Measurements from ENCODE around the gene API5. TPM values are rescaled to one million over a fixed set of nuclear protein-coding genes. Genes with fewer than 3 reads are reported as not detected.

API5 gene
- total RNA-seq, 1 experiment from 2014 or later = 122 TPM

GRCh38 chr11:43376594-43376993, 64.8 kb downstream of the API5 start:
- Histone ChIP-seq H3K9me2 (ENCODE audit: insufficient read depth) (no peaks in the 10 kb centered on the region), H3K9me3 (ENCODE audit: control insufficient read depth in 1 of 2, insufficient read depth in 1 of 2, low read depth in 1 of 2, low read length in 2 of 2) (no peaks in the 10 kb centered on the region), H3K27ac (ENCODE audit: low read depth, low read length) (no peak overlapping the region), H2AFZ (ENCODE audit: low read depth, low read length, poor library complexity, severe bottlenecking) (no peak overlapping the region), H3K79me2 (ENCODE audit: insufficient read depth, low read length) (peaks cover 58% of the 10 kb centered on the region), H3K27me3 (ENCODE audit: insufficient read depth, low read length) (no peaks in the 10 kb centered on the region), H3K4me2 (ENCODE audit: low read length) (no peak overlapping the region), H4K20me1 (ENCODE audit: insufficient read depth) (peaks cover 3% of the 10 kb centered on the region; the same call in 1 of the 2 replicates), H3K9ac (ENCODE audit: low read length) (no peak overlapping the region), H3K4me3 (replicated peaks in 1 of 2; ENCODE audit: low read depth in 1 of 2, low read length in 2 of 2) (no peak overlapping the region), H3K36me3 (ENCODE audit: control insufficient read depth in 1 of 2, insufficient read depth in 2 of 2, low read length in 2 of 2) (peaks cover 0 to 5% of the 10 kb centered on the region in 2 experiments; a peak in 3 of 4 replicates), H3K4me1 (ENCODE audit: control insufficient read depth in 1 of 2, insufficient read depth in 2 of 2, low read length in 2 of 2) (no peaks in the 10 kb centered on the region)
- DNase-seq (ENCODE audit: low read depth, low spot score) (no peak), ATAC-seq (no peak)
- intact Hi-C loops (cut with micrococcal nuclease) = no loop called here
- ChIA-PET RAD21 (ENCODE audit: low non-redundant PET in 1 of 2, low total read pairs in 2 of 2, uncharacterized antibody in 2 of 2, unreplicated experiment in 2 of 2) (no interaction called here), POLR2A (no interaction called here), CTCF (no interaction called here)
- no TSS peak for BruUV-seq (replicated peaks)
- TF ChIP-seq SRF (IDR thresholded peaks at IDR 0.05; ENCODE audit: low read depth) (no peak), POLR2A (IDR thresholded peaks at IDR 0.05; ENCODE audit: borderline replicate concordance, extremely low read depth, insufficient read depth, insufficient read length) (no peak), EZH2phosphoT487 (IDR thresholded peaks at IDR 0.05; ENCODE audit: borderline replicate concordance) (no peak), RAD21 (IDR thresholded peaks at IDR 0.05; ENCODE audit: low read depth) (no peak), SP1 (IDR thresholded peaks at IDR 0.05; ENCODE audit: low read depth) (no peak), ZNF274 (IDR thresholded peaks at IDR 0.05; ENCODE audit: low read depth, low read length) (no peak), ZFX (IDR thresholded peaks at IDR 0.05) (no peak), POLR2AphosphoS5 (IDR thresholded peaks at IDR 0.05; ENCODE audit: low read depth, low read length) (no peak), YY1 (IDR thresholded peaks at IDR 0.05; ENCODE audit: extremely low read depth, insufficient replicate concordance, low read depth, low read length) (no peak), ELF1 (IDR thresholded peaks at IDR 0.05; ENCODE audit: borderline replicate concordance, low read depth) (no peak), JUND (IDR thresholded peaks at IDR 0.05) (no peak), CEBPB (IDR thresholded peaks at IDR 0.05; ENCODE audit: low read depth) (no peak), TCF7L2 (IDR thresholded peaks at IDR 0.05; ENCODE audit: borderline replicate concordance, extremely low read depth, insufficient read depth, insufficient read length) (no peak)
- TF ChIP-seq, protein P1, sequence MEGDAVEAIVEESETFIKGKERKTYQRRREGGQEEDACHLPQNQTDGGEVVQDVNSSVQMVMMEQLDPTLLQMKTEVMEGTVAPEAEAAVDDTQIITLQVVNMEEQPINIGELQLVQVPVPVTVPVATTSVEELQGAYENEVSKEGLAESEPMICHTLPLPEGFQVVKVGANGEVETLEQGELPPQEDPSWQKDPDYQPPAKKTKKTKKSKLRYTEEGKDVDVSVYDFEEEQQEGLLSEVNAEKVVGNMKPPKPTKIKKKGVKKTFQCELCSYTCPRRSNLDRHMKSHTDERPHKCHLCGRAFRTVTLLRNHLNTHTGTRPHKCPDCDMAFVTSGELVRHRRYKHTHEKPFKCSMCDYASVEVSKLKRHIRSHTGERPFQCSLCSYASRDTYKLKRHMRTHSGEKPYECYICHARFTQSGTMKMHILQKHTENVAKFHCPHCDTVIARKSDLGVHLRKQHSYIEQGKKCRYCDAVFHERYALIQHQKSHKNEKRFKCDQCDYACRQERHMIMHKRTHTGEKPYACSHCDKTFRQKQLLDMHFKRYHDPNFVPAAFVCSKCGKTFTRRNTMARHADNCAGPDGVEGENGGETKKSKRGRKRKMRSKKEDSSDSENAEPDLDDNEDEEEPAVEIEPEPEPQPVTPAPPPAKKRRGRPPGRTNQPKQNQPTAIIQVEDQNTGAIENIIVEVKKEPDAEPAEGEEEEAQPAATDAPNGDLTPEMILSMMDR (IDR thresholded peaks at IDR 0.05 in 2 of 3, conservative IDR thresholded peaks at IDR 0.05 in 1 of 3; ENCODE audit: borderline replicate concordance in 1 of 3, insufficient read depth in 1 of 3, low read depth in 2 of 3, low read length in 2 of 3) = no peak
- TF ChIP-seq, protein P2, sequence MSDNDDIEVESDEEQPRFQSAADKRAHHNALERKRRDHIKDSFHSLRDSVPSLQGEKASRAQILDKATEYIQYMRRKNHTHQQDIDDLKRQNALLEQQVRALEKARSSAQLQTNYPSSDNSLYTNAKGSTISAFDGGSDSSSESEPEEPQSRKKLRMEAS (IDR thresholded peaks at IDR 0.05) = no peak
